HG03060 (cell line): ENCODE measurements around the gene HARS1.
A peak's percentile ranks its signal among the peaks of the same experiment; 100 is the strongest.
"Not testable (repeated sequence)": the region's sequence is repeated elsewhere in the genome, so short reads cannot be mapped to it uniquely, and the experiment has no call there.

Source experiments
- ATAC-seq: cut with Tn5 transposase; IDR thresholded peaks from one replicate; pipeline ENCODE4 v1.9.1; 2021; ENCODE audit warnings: low read depth, moderate number of reproducible peaks; ENCODE audit not compliant: unreplicated experiment

The HARS1 gene

GRCh38 chr5:140690941-140691924 lies at the start of gene HARS1, which contains the start of gene HARS2:
Gene HARS1 (minus strand): TSS chr5:140691370. CDS start chr5:140691304, 66 bp downstream.
Gene HARS2 (plus strand): TSS chr5:140691455. CDS start chr5:140691649, 194 bp downstream.
- ATAC-seq = peak; percentile 89

- ATAC-seq = no peak
Observed at GRCh38 chr5:140737486-140737885, 46.3 kb upstream of the HARS1 start.

GRCh38 chr5:140734354-140734753 lies 43.2 kb upstream of the HARS1 start:
- no peak for ATAC-seq

- no peak for ATAC-seq
Observed at GRCh38 chr5:140733098-140733497, 41.9 kb upstream of the HARS1 start.

- peak; percentile 83 for ATAC-seq
Observed at GRCh38 chr5:140725799-140726471, 34.8 kb upstream of the HARS1 start.

- not testable (repeated sequence) for ATAC-seq
Observed at GRCh38 chr5:140721395-140721794, 30.2 kb upstream of the HARS1 start.

GRCh38 chr5:140720738-140721137 lies 29.6 kb upstream of the HARS1 start:
- not testable (repeated sequence) for ATAC-seq

GRCh38 chr5:140718266-140718592 lies 27.1 kb upstream of the HARS1 start:
- ATAC-seq = no peak

- not testable (repeated sequence) for ATAC-seq
Observed at GRCh38 chr5:140716238-140716637, 25.1 kb upstream of the HARS1 start.

GRCh38 chr5:140713562-140714094 lies 22.5 kb upstream of the HARS1 start:
- no peak for ATAC-seq

GRCh38 chr5:140711794-140712193 lies 20.6 kb upstream of the HARS1 start:
- no peak for ATAC-seq

- ATAC-seq = peak; percentile 90
Observed at GRCh38 chr5:140710899-140711552, 19.9 kb upstream of the HARS1 start.

- not testable (repeated sequence) for ATAC-seq
Observed at GRCh38 chr5:140708787-140709186, 17.6 kb upstream of the HARS1 start.

GRCh38 chr5:140707812-140708211 lies 16.6 kb upstream of the HARS1 start:
- ATAC-seq = no peak

GRCh38 chr5:140700177-140701144 lies 9.3 kb upstream of the HARS1 start, which contains the start of gene ZMAT2:
Gene ZMAT2 (plus strand): TSS chr5:140700447. CDS start chr5:140700461, 14 bp downstream.
- peak; percentile 97 for ATAC-seq

GRCh38 chr5:140696891-140697492 lies 5.8 kb upstream of the HARS1 start:
- ATAC-seq = no peak

- ATAC-seq = no peak
Observed at GRCh38 chr5:140694276-140694675, 3.1 kb upstream of the HARS1 start.

GRCh38 chr5:140690376-140690932 lies 716 bp downstream of the HARS1 start:
- no peak for ATAC-seq

GRCh38 chr5:140678993-140679392 lies 12.2 kb downstream of the HARS1 start:
- no peak for ATAC-seq
